Hepatic stellate cell (primary cell): ENCODE data around the gene LHFPL2.

Source experiments
- DNase-seq: peaks from one replicate; pipeline ENCODE4 v3.0.0; 2011; ENCODE audit warnings: low spot score

The LHFPL2 gene

DNA sequence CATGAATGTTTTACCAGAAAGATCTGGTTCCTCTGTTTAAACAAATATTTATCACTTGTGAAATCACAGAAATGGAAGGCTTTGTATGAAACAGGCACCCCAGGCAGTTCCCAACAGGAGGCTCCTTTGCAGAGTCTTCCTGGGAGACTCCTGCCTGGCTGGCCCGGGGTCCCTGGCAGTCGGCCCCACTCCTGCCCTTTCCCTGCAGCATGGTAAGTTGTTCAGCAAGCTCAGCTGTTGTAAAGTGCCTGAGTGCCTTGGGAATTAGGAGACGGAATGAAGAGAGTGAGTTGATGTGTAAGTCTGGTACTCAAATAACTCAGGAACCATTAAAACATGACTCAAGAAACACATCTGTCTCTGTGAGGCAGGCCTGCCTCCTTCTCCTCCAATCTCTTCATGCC, 17.5 kb upstream of the LHFPL2 start:
- DNase-seq, result no peak

GRCh38 chr5:78665534-78665933, 17.0 kb upstream of the LHFPL2 start:
- no peak for DNase-seq

DNA sequence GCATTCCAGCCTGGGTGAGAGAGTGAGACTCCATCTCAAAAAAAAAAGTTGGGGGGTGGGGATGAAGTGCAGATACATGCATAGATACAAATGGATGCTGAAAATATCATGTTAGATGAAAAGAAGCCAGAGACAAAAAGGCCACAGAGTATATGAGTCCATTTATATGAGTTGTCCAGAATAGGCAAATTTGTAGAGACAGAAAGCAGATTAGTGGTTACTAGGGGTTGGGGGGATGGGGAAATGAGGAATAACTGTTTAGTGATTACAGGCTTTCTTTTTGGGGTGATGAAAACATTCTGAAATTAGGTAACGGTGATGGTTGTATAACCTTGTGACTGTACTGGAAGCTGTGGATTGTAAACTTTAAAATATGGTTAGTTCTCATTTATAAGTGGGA, 13.8 kb upstream of the LHFPL2 start:
- DNase-seq, result no peak

- DNase-seq, result no peak
Observed at GRCh38 chr5:78661691-78662090, 13.1 kb upstream of the LHFPL2 start.

- no peak for DNase-seq
Observed at GRCh38 chr5:78661044-78661443, 12.5 kb upstream of the LHFPL2 start.

DNA sequence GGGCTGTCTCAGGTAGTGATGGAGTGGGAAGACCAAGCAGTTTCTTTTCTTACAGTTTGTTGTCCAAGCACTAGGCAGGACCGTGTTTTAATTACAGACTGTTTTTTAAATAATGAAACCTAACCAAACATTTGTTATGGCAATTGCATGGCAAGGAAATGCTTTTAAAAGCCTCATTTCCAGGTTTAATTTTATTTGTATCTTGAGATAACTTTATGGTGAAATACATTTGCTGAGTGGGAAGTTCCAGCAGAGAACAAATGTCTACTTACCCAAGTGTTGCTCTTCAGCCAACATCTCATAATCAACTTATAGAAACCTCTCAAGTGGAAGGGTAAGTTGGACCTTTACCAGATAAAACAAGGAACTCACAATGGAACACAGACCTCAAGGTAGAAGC, 11.8 kb upstream of the LHFPL2 start:
- DNase-seq, result no peak

GRCh38 chr5:78659714-78660113, 11.1 kb upstream of the LHFPL2 start:
- DNase-seq, result no peak

GRCh38 chr5:78659114-78659513, 10.5 kb upstream of the LHFPL2 start:
- no peak for DNase-seq

DNA sequence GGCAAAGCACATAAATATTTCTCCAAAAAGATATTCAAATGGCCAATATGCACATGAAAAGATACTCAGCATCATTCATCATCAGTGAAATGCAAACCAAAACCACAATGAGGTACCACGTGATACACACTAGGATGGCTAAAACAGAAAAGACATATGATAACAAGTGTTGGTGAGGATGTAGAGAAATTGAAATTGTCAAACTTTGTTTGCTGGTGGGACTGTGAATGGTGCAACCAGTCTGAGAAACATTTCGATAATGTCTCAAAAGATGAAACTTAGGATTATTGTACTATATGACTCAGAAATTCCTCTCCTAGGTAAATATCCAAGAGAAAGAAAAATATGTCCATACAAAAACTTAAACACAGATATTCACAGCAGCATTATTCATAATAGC, 8.6 kb upstream of the LHFPL2 start:
- no peak for DNase-seq

DNA sequence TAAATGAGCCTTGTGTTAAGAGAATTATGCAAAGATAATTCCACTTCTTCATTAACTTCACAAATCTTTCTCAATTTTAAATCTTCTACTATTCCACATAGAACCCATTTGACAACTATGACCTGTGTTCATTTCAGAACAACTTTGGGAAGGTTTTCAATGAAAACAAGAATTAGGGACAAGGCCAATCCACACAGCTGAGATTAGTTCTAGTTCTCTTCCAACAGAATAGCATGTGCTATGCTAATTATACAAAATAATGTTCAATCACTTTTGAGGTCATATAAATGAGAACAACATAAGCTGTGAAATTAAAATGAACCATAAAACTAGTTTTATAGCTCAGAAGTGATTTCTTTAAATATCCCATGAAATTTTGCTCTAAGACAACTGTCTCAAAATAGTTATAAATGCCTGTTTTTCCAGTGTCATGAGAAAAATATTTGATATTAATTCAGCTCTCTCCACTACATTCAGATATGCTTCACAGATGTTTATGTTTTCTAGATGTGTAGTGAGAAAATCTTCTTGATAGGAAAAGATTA, 7.2 kb upstream of the LHFPL2 start:
- no peak for DNase-seq

- DNase-seq, result no peak
Observed at GRCh38 chr5:78654386-78654785, 5.8 kb upstream of the LHFPL2 start.

GRCh38 chr5:78653681-78654366, 5.3 kb upstream of the LHFPL2 start:
- no peak for DNase-seq

DNA sequence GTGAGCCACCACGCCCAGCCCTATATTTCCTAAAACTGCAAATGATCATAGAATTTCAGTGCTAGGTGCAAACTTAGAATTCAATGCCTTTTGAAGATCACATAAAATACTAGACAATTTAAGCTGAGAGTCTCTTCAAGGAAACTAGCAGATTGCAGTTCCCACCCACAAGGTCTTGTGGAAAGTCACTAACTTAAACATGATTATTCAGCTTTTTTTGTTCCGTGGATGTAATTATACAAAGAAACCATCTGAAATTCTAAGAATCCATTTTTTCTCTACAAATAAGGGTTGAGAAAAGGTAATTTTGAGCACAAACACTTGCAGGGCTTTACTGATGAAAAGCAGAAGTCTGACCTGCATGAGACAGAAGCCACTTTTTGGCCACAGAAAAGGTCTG, 4.5 kb upstream of the LHFPL2 start:
- no peak for DNase-seq

GRCh38 chr5:78651468-78651867, 2.9 kb upstream of the LHFPL2 start:
- no peak for DNase-seq

DNA sequence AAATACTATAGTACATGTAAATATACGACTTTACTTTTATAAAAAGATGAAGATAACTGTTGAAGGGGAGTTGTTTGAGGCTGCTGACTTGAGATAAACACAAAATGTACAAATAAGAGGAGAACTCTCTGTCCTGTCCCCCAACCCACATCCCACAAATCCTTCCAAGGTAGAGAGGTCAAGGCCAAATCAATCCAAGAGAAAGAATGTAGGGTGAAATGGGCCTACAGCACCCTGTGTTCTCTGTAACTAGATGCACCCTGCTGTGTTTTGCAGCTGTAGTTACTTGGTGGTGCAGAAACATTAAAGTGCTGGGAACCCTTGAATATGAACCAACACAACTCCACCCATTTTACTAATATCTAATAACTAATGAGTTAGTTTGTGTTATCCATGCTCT, 2.0 kb upstream of the LHFPL2 start:
- DNase-seq, result no peak

DNA sequence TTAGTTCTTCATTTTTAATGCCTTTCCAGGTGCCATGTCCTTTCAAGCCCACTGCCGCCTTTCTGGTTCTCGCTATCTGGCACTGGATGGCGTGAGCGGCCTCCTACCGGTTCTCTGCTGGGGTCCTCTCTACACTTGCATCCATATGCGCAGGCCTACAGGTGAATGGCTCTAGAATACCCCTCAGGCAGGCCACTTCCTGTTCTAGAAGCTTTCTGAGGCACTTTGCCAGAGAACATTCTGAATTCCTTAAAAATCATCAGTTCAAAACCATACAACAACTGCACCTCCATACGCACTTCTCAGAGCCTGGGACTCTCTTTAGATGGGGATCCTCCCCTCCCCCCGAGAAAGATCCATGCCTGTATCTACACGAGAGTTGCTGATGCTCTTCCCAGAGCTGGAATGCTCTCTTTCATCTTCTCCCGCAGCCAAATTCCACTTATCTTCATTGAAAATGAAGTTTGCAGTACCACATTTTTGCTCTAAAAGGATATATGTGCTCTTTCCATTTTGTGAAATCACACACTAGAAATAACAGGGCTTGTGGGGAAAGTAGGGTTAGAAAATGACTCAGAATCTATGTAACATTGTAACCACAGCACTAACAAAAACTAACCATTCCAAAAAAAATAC, 1.4 kb upstream of the LHFPL2 start:
- peak; percentile 63 for DNase-seq

- peak; percentile 33 for DNase-seq
Observed at GRCh38 chr5:78649211-78649695, 681 bp upstream of the LHFPL2 start.

DNA sequence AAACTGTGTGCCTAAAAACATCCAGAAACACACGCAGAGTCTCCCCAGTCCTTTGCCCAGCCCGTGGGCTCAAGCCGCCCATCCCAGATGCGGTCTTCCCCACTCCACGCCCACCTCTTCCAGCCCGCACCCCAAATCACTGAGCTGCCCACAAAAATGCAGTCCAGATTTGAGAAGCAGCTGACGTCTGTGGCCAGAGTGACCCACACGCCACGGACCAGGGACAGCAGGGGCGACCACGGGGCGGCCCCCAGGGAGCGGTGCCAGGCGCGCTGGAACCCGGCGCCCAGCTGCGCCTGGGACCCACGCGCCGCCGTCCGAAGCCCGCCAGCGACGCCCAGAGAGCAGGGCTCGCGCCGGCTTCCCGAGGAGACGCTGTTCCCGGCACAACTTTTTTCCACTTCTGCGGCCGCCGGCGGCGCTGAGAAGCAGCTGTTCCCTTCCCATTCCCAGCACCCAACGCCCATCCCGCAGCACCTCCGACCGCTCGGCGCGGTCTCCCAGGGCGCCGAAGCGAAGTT, 674 bp downstream of the LHFPL2 start:
- peak; percentile 50 for DNase-seq

GRCh38 chr5:78647351-78647818, 1.2 kb downstream of the LHFPL2 start:
- no peak for DNase-seq

- DNase-seq, result no peak
Observed at GRCh38 chr5:78644741-78645300, 3.8 kb downstream of the LHFPL2 start.

DNA sequence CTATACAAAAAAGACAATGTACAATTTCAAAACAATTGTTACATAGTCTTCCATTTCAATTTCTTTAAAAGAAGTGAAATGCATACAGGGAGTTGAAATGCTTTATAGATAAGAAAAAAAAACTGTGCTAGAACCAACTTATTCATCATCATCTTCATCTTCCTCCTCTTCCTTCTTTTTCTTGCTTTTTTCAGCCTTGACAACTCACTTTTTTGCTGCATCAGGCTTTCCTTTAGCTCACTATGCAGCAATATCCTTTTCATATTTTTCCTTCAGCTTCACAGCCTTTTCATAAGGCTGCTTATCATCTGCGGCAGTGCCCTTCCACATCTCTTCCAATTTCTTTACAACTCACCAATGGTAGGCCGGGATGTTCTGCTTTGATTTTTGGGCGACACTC, 4.4 kb downstream of the LHFPL2 start:
- no peak for DNase-seq

- DNase-seq, result no peak
Observed at GRCh38 chr5:78642701-78643100, 5.9 kb downstream of the LHFPL2 start.
